SH-SY5Y (cell line): ENCODE results near the gene PYGB.

Source experiments
- GATA2 ChIP-seq: IDR thresholded peaks from 2 replicates; pipeline ENCODE4 v1.6.1; 2011; ENCODE audit warnings: mild to moderate bottlenecking, low read depth, low read length
- GATA3 ChIP-seq: IDR thresholded peaks from 2 replicates; pipeline ENCODE4 v1.6.1; 2011; ENCODE audit warnings: low read depth, mild to moderate bottlenecking, low read length, moderate library complexity

- TF ChIP-seq GATA3 (no peak), GATA2 (no peak)
Observed at GRCh38 chr20:25215521-25215920, 32.4 kb upstream of the PYGB start.
